Cardiac muscle cell (in vitro differentiated cells and primary cell): ENCODE data around the gene SLC23A2. TPM values are rescaled to one million over a fixed set of nuclear protein-coding genes. Genes with fewer than 3 reads are reported as not detected.

ENCODE experiments used
- DNase-seq, 2 donors: peaks; one replicate each; pipeline versions ENCODE4 v3.0.0 to v3.0.0-alpha.2; 2010 to 2017; ENCODE audit warnings: low read depth in 1 of 2, low spot score in 1 of 2
- H3K27ac ChIP-seq: fragments of 200-600 bp; sonication (generic); 2 replicates; pipeline ENCODE4 v1.5.1; 2016
- H3K27me3 ChIP-seq: fragments of 200-600 bp; sonication (generic); 2 replicates; pipeline ENCODE4 v1.6.0; 2016; ENCODE audit warnings: control low read depth
- H3K36me3 ChIP-seq: fragments of 200-600 bp; sonication (generic); 2 replicates; pipeline ENCODE4 v1.5.1; 2016; ENCODE audit warnings: control low read depth
- H3K4me1 ChIP-seq: fragments of 200-600 bp; sonication (generic); 2 replicates; pipeline ENCODE4 v1.8.1; 2017; ENCODE audit warnings: low read depth, mild to moderate bottlenecking, mixed run types
- H3K4me3 ChIP-seq: fragments of 200-600 bp; sonication (generic); 2 replicates; pipeline ENCODE4 v1.5.1; 2016; ENCODE audit warnings: mild to moderate bottlenecking
- H3K9me3 ChIP-seq: fragments of 200-600 bp; sonication (generic); 2 replicates; pipeline ENCODE4 v1.5.1; 2017; ENCODE audit warnings: low read depth, mild to moderate bottlenecking, control low read depth
- CTCF ChIP-seq: IDR thresholded peaks from 2 replicates; pipeline ENCODE4 v1.5.1; 2012; ENCODE audit warnings: low read depth, mild to moderate bottlenecking, low read length
- polyA plus RNA-seq: library from polyadenylated mRNA; unstranded; fragments of >200 nt; fragmentation: Nextera tagmentation; extraction: Ambion mirVana; gene quantifications from 2 replicates; pipeline ENCODE4 v1.2.1, GENCODE V29; 2016
- total RNA-seq: library from RNA; depleted of rRNA; stranded (reverse); fragments of >200 nt; gene quantifications from 2 replicates; pipeline ENCODE4 v1.2.3, GENCODE V29; 2016

Gene SLC23A2
- total and polyA plus RNA-seq, 2 experiments from 2014 or later: 5.9 to 10.6 TPM

- Histone ChIP-seq H3K4me1 (no peaks in the 10 kb centered on the region), H3K27me3 (peaks cover 32% of the 10 kb centered on the region), H3K9me3 (no peaks in the 10 kb centered on the region), H3K36me3 (no peaks in the 10 kb centered on the region), H3K27ac (no peak overlapping the region), H3K4me3 (no peak overlapping the region)
- TF ChIP-seq CTCF: no peak
- DNase-seq: peak in 1 of 2 donors; percentile 76
Observed at GRCh38 chr20:4820806-4821518, 180.3 kb downstream of the SLC23A2 start.

- Histone ChIP-seq H3K9me3 (no peaks in the 10 kb centered on the region), H3K4me3 (no peak overlapping the region), H3K27ac (no peak overlapping the region), H3K36me3 (no peaks in the 10 kb centered on the region), H3K27me3 (peaks cover 32% of the 10 kb centered on the region), H3K4me1 (no peaks in the 10 kb centered on the region)
- DNase-seq: no peak
- no peak for TF ChIP-seq CTCF
Observed at GRCh38 chr20:4819901-4820300, 181.4 kb downstream of the SLC23A2 start.

- no peaks in the 10 kb centered on the region for H3K36me3 ChIP-seq
- no peak for DNase-seq
- no peaks in the 10 kb centered on the region for H3K4me1 ChIP-seq
- no peak overlapping the region for H3K27ac ChIP-seq
- H3K4me3 ChIP-seq: no peak overlapping the region
- H3K9me3 ChIP-seq: no peaks in the 10 kb centered on the region
- no peak for TF ChIP-seq CTCF
- peaks cover 25% of the 10 kb centered on the region for H3K27me3 ChIP-seq
Observed at GRCh38 chr20:4817230-4817671, 184.1 kb downstream of the SLC23A2 start.

GRCh38 chr20:4815628-4816027 lies 185.7 kb downstream of the SLC23A2 start:
- H3K9me3 ChIP-seq: no peaks in the 10 kb centered on the region
- no peak for TF ChIP-seq CTCF
- no peak overlapping the region for H3K27ac ChIP-seq
- no peaks in the 10 kb centered on the region for H3K4me1 ChIP-seq
- no peaks in the 10 kb centered on the region for H3K36me3 ChIP-seq
- peaks cover 9% of the 10 kb centered on the region for H3K27me3 ChIP-seq
- no peak for DNase-seq
- no peak overlapping the region for H3K4me3 ChIP-seq

GRCh38 chr20:4814696-4815252 lies 186.5 kb downstream of the SLC23A2 start:
- H3K27me3 ChIP-seq: peaks cover 5% of the 10 kb centered on the region
- no peaks in the 10 kb centered on the region for H3K9me3 ChIP-seq
- H3K4me3 ChIP-seq: no peak overlapping the region
- no peak overlapping the region for H3K27ac ChIP-seq
- H3K36me3 ChIP-seq: no peaks in the 10 kb centered on the region
- no peak for DNase-seq
- no peak for TF ChIP-seq CTCF
- no peaks in the 10 kb centered on the region for H3K4me1 ChIP-seq
